HG03354 (cell line): ENCODE data around the gene SMPX.
A peak's percentile ranks its signal among the peaks of the same experiment; 100 is the strongest.

Source experiments
- ATAC-seq: cut with Tn5 transposase; IDR thresholded peaks from one replicate; pipeline ENCODE4 v1.9.1; 2021; ENCODE audit warnings: mild to moderate bottlenecking; ENCODE audit not compliant: unreplicated experiment, poor library complexity, severe bottlenecking

SMPX gene

DNA sequence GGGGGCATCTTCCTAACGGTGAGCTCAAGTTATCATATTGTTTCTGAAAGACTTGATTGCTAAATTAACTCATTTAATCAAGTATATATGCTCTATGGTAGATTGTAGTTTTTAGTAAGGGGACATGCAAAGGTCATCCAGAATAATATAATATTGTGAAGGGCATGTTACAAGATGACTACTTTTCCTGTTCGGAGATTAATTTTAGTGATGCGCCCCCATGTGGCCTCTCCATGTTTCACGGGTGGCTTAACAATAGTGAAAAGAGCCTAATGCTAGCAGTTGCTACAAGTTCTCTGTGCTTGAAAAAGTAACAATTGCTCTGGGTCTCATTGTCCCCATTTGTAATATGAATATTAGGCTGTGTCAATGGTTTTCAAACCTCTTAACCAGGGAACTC lies 12.2 kb downstream of the SMPX start:
- peak; percentile 57 for ATAC-seq

DNA sequence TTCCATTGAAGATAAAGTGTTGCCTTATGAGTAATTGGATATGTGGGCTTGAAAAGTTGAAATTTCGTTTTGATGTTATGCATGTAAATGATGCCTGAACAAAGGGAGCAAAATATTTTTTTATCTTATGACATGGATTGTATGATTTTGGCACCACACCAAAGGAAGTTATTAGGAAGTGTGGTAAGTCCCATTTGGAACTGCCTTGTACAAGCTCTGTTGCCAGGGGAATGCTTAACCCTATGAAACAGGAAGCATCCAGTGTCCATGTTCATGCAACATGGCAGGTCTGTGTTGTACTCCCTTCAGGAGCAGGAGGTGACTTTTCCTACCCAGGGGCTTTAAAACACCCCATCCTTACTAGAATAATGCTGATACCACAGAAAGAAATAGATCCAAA lies 13.2 kb downstream of the SMPX start:
- no peak for ATAC-seq

DNA sequence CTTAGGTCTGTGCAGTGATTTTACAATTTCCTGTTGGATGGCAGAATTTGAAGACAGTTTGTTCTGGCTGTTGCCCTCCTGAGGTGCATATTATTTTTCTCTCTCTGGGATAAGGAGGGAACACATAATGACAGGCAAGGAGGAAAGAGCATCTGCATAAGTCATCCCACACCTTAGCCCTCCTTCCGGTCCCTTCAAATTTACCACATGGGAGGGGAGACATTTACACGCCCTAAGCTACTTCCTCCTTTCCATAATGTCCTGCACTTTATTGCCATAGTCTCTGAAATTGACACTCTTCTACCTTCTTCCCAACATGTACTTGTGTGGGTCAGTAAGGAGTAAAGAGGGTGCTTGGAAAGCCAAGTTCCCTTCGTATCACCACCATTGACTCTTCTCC lies 13.9 kb downstream of the SMPX start:
- ATAC-seq = no peak

DNA sequence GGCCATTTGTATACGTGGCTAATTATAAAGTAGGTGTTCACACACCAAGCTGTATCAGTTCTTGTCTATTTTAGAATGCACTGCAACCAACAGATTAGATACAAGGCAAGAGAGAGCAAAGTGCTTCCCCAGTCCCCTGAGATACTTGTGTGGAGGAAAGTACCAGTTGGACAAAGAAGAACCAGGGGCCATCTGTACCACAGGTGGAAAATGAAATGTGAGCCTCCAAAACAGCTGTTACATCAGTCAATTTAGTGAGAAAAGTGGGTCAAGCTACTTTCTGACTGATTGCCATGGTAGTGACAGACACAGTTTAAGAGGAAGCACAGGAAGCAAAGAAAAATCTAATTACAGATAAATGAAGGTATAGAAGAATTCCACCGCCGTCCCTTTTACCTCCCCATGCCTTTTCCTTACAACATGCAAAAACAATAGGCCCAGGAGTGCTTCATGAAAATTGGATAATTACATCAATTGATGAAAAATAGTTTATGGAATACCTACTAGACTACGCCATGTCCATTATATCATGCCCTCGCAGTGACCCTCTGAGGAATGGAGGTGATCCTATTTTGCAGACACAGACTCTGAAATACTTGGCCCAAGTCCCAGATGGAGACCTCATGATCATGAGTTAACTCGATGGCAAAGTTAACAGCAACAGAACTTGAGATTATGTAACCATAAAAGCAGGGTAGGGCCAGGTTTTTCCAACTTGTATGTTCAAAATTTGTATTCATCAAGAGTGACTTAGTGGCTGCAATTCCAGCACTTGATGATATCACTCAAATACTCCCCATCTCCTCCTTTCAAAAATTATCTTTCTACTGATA lies 15.8 kb downstream of the SMPX start:
- no peak for ATAC-seq

DNA sequence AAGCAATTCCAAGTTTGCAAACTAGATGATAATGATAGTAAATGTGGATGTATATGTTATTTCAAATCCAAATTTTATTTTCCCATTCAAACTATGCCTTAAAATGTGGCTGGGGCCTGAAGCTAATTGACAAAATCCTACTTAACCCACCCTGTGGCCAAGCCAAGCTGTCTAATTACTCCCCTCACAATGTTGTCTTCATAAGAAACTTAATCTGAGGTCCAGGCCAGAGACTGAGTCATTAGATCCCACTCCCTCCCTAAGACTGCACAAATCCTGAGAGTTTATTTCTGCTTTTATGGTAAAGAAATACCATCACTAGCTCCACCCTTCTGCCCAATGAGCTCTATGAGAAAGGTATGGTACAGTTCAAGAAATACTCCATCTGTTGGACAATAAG lies 16.6 kb downstream of the SMPX start:
- ATAC-seq = no peak

DNA sequence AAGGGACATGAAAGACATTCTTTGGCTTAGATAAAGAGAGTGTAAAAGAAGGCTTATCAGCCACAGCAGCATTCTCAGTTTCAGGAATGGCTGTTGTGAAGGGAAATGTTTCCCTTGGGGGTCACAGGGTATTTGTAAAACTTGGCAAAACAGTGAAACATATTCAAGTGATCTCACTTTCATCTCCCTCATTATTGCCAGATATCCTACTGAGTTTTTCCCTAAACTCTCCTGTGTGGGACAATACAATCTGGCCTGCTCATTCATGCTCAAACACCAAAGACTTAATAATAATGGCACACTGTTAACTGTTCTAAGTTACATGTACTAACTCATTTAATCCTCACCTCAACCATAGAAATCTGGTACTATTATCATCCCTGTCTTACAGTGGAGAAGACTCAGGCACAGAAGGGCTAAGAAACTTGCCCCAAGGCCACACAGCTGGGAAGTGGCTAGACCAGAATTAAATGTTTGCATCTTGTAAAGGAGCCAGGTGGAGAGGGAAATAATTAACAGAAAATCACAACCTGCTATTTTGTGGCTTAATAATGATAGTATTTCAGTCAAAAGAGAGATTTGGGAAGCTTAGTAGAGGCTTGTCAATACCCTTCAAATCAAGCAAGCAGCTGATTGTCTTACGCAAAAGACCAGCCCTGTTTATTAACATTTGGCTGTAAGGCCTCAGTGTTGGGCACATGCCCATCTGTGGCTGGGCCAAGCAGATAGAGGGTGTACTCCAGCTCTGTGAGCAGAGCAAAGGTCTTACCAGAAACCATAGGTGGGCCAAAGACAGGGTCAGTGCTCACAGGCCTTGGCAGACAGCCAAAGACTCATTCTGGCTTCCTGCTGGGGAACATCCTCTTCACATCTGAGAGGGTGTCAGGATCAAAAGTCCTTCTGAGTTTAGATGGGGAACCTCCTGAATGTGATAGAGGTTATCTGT lies 17.3 kb downstream of the SMPX start:
- no peak for ATAC-seq

DNA sequence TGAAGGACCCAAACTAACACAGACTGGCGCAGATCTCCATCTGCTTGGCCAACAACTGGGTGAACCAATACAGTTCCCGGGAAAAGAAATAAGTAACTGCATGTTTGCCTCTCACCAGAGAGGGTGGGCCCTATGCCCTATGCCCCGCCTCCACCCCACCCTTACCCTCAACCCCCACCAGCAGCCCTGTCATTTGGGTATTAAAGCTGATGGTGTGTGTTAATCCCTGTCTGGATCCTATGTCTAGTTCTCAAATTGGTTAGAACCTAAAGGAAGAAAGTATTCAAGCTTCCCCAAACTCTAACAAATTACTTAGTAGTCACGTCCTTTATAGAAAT lies 19.0 kb downstream of the SMPX start:
- no peak for ATAC-seq

DNA sequence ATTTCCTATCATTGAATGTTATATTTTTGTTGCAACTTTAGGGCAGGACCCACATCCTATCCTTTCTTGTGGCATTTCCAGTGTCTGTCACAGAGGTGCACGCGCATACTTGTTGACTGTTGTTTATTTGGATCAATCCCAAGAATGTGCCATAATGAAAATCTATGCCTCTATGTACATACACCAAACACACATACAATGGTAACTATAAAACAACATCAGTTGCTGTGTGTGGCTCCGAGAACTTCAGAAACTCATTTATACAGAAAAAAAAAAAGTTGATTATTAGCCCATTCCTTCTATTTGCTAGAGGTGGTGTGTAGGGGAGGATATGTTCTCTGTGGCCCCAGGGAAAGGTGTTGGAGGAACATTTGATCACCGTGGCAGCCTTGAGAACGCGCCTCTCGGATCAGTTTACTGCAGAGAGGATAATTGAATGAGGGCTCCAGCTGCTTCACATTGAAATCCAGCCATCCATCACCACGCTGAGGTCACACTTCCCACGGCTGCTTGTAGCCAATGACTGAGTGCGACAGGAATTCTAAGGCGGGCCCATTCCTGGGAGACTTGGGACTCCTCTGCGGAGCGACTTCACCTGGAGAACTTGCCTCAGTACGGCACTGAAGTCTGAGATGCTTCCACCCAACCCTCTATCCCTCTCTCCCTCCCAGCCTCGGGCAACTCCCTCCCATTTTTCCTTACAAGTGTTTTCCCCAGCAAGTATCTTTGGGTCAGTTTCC lies 19.5 kb downstream of the SMPX start:
- no peak for ATAC-seq

DNA sequence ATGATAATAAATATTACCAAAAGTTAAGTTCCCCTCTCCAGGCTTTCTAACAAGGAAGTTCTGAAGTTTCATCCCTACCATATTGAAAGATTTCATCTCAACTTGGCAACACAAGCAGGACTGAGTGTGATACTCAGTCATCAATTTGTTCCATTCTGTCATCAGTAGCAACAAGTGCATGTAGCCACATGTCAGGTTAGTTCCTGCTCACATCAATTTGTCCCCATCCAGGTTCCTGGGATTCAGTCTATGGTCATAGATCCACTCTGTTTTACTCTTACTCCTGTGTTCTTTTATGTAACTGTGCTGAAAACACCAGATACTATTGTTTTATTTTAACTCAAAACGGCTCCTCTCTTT lies 22.2 kb downstream of the SMPX start:
- ATAC-seq = no peak

DNA sequence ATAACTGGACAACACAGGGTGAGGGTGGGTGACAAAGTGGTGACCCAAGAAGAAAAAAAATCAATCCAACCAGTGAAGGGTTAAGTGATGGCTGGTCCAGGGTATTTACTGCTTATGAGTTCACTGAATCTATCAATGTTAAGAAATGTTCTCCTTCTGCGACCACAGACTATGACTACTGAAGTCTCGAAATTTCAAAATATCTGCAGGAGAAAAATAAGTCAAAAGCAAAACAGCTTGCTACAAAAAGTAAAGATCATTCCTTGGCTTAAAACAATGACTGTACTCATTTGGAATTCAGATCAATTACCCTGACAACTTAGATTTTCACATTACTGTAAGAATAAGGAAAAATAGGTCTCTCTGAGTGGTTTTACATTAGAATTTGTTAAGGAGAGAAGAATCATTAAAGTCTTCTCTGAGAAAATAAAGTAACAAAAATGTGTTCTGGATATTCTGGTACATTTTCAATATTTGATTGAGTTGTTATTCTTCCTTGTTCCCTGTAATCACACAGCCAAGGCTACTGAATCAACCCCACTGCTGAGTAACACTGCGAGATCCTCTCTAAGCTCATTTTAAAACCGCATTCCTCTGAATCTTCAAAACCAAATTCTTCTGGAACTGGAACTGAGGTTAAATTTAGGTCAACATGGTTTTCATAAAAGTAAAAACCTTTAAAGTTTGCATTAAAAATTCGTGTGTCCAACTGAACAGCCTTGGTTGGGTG lies 22.7 kb downstream of the SMPX start:
- no peak for ATAC-seq

DNA sequence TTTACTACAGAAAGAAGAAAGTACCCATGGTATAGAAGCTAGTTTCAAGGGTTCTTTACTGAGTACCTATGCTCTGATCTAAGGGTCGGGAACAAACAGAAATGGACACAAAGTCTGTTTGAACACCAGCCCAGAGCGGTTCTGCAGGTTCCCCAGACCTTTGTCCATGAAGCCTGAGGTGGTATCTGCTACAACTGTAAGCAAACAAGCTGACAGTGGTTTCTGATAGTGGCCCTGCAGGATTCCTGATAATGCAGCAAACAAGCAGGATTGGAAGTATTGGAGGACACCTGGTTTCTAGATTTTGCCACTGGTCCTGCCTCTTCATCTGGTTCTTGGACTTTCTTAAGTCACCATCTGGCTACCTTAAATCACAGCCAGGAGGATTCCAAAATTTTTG lies 23.7 kb downstream of the SMPX start:
- no peak for ATAC-seq

DNA sequence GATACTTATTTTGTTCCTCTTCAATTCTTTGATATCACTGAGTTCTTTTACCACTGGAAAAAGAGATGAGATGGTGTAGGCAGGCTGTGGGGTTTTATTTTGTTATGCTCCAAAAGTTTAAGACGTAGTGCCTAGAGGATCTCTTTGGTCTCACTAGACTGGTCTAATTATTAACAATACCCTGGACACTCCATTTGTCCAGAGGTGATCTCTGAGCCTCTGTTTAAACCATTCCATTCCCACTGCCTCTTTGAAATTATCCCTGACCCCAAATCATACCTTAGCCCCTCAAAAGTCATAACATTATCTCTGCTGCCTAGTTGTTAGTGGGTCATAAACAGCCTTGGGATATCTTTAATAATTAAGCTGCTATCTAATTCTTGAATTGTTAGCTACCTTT lies 24.2 kb downstream of the SMPX start:
- no peak for ATAC-seq

DNA sequence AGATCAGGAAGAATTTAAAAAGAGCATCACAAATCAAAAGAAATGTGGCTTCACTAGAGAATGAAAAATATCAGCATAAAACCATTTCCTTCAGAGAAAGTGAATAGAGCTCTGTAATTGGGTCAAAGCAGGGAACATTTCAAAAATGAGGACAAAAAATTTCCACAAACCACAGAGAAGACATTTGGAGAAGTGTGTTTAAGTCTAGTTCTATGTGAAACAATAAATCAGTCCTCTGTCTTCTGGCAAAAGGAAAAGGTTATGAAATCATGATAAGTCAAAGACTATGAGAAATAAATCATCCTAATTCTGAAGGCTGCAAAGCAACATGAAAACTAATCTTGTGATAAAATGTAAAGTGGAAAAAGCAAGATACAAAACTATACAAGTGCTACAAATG lies 27.9 kb downstream of the SMPX start:
- no peak for ATAC-seq

DNA sequence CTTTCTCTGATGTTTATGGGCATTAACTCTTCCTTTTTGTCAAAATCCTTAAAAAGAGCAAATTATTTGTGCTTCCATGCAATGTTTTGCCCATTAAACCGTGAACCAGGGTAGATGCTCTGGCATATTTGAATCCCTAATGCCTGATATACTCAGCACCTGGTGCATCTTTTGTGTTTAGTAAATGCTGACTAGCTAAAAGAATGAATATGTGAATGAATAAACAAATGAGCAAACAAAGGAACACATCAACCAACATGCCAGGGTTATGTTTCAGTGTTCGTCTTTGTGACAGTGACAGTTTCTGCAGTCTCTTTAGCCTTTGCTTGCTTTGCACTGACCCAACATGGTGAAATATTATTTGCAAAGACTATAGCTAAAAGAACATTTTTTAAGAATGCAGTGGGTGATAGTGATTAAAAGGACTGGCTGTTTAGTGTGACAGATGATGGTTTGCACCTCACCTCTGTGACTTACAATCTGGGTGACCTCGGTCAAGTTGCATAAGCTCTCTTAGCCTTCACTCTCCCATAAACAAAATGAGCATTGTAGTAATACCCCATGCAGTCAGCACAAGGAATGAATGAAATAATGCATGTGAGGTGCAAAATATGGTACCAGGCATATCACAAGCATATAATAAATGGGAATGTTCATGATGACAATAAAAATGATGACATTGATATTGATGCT lies 29.5 kb downstream of the SMPX start:
- no peak for ATAC-seq

DNA sequence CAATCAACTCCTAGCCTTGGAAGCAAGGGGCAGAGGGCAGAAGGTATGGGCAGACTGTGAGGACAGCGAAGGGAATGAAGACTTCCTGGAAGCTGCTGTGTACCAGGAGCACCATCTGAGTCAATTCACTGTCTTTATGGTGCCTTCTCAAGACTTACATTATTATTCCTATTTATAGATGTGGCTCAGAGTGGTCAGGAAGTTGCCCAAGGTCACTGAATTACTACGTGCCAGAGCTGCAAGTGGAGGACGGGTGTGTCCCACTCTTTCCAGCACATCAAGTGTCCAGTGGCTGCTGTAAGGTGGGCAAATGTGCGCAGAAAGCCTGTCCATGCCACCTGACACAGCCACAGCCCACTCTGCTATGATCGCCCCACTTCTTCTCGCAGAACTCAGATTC lies 32.0 kb downstream of the SMPX start:
- no peak for ATAC-seq

DNA sequence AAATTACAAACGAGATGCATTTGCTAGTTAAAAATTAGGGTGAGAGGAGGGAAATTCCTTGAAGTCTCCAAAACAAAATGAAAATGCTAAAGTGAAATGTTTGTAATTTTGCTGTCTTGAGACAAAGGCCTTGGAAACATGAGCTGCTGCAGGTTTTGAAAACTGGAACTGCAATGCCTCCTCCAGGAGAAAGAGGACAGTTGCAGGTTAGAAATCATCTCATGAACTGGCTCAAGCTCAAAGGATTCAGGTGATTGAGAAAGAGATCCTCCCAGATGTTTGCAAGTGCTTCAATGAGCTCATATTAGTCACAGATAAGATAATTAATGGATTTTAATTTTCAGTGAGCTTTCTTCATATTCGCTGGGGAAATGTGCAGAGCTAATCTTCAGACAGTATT lies 32.4 kb downstream of the SMPX start:
- ATAC-seq = no peak

DNA sequence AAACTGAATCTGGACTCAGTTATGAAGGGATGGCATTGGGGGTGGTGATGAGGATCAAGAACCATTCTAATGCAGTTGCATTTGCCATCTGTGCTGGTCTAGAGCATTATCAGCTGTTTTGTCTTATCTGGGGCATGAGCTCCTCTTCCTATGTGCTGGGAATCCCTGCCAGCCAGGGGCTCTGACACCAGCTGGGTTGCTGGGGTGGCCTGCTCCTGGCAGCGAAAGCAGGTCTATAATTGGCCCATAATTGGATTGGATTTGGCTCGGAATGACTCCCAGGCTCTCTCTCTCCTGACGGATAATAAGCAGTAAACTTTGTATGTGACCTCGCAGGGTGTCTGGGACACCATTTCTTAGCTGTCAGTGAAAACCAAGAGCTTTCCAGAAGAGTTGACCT lies 34.1 kb downstream of the SMPX start:
- no peak for ATAC-seq

DNA sequence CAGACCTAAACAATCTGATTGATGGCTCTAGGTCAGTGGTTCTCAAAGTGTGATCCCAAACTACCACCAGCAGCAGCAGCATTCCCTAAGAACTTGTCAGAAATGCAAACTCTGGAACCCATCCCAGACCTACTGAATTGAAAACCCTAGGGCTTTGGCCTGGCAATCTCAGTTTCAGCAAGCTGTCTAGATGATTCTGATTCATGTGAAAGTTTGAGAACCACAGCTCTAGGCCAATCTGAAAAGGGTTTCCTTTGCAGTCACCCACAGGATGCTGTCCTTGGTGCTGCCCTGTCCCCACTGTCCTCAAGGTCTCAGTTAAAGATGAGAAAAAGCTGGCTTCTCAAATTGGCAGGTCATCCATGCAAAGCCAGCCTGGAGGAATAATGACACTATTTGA lies 34.8 kb downstream of the SMPX start:
- no peak for ATAC-seq

DNA sequence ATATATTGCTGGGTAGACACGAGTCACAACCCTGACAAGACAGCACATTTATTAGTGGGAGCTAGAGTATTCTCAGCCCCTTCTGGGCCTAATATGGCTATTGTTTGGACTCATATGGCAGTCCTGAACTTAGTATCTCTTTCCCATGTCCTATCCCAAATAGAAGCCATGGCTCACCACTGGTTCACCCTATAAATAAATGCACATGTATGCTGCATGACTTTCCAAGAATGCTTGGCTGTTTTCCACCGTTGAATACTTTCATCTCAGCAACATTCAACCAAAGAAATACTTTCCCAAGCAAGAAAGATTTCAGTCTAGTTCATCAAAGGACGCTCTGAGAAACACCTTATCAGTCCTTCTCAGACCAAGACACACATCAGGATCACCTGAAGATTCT lies 36.7 kb downstream of the SMPX start:
- no peak for ATAC-seq
